SH-SY5Y (cell line): ENCODE results near the gene TMEM191C.
"Not testable (repeated sequence)": the region's sequence is repeated elsewhere in the genome, so short reads cannot be mapped to it uniquely, and the experiment has no call there.

Experiments used
- GATA2 ChIP-seq: IDR thresholded peaks from 2 replicates; pipeline ENCODE4 v1.6.1; 2011; ENCODE audit warnings: mild to moderate bottlenecking, low read depth, low read length
- GATA3 ChIP-seq: IDR thresholded peaks from 2 replicates; pipeline ENCODE4 v1.6.1; 2011; ENCODE audit warnings: low read depth, mild to moderate bottlenecking, low read length, moderate library complexity

TMEM191C gene

DNA sequence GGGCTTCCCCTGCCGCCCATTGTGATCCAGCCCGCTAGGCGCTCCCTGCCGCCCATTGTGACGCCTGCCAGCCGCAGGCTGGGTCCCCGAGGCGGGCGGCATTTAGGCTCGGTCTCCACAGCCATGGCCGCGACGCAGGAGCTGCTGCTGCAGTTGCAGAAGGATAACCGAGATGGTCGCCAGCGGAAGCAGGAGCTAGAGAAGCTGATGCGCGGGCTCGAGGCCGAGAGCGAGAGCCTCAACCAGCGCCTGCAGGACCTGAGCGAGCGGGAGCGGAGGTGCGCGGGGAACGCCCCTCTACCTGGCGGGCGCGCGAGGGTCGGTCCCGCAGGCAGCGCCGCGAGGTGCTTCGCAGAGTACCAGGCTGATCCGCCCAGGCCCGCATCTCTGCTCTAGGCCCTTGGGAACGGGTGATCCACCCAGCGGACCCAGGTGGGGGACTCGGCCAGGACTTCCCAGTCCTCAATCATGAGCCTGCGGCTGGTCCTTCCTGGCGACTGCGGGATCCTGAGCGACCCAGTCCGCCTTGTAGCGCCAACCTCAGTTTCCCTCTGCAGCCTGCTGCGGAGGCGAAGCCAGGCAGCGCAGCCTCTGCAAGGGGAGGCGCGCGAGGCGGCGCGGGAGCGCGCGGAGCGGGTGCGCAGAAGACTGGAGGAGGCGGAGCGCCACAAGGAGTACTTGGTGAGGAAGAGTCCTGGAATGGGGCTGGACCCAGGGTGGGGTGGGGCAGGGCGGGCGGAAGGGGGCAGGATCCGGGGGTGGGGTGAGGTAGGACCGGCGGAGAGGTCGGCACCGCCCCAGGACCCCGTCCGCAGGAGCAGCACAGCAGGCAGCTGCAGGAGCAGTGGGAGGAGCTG is at the start of gene TMEM191C:
TMEM191C (plus strand) TSS at position 51 of the 857 bp plus-strand sequence; CDS start at position 124, 73 bp downstream.
- TF ChIP-seq GATA3, GATA2: not testable (repeated sequence)

GRCh38 chr22:21443057-21443734 is 24.0 kb upstream of the TMEM191C start:
- TF ChIP-seq GATA2 (no peak), GATA3 (no peak)

DNA sequence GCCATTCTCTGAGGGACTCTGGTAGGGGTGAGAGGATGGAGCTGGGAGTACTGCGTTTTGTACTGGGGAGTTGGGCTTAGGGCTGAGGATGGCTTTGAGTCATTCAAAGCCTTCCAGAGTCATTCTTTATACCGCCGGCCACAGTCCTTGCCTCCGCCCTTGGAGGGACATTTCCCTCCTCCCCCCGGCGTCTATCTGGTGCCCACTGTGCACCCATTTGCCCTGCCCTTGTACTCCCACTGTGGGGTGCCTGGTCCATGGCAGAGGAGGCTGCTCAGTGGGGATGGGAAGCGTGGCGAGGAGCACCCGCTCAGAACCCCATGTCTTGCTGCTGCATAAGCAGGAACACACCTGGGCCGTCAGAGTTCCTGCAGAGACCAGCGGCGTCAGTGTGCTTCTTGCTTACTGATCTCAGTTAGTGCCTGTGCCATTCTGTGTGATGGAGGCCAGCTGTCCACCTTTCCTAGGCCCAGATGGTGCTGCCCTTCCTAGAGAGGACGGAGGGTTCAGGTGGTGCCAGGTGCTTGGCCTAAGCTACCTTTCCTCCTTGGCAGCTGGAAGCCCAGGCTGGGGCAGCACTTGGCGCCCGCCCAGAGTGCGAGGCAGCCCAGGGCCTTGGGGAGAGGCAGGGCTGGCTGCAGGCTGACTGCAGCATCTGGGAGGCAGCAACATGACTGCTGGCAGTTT is 23.3 kb upstream of the TMEM191C start:
- TF ChIP-seq GATA2 (no peak), GATA3 (no peak)

DNA sequence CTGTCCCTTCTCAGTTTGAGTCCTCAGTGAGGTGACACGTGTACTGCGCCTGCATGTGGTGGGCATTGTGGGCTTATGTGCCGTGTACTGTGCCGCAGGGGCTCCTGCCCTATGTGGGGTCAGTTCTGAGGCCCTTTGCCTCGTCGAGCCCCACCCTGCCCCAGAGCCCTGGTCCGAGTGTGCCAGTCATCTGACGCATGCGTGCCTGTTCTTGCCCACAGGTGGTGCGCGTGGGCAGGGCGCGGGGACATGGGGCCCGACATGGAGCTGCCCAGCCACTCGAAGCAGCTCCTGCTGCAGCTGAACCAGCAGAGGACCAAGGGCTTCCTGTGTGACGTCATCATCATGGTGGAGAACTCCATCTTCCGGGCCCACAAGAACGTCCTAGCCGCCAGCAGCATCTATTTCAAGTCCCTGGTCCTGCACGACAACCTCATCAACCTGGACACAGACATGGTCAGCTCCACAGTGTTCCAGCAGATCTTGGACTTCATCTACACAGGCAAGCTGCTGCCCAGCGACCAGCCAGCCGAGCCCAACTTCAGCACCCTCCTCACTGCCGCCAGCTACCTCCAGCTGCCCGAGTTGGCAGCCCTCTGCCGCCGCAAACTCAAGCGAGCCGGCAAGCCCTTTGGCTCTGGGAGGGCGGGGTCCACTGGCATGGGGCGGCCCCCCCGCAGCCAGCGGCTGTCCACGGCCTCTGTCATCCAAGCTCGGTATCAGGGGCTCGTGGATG is 22.3 kb upstream of the TMEM191C start:
- TF ChIP-seq GATA2 (no peak), GATA3 (no peak)

DNA sequence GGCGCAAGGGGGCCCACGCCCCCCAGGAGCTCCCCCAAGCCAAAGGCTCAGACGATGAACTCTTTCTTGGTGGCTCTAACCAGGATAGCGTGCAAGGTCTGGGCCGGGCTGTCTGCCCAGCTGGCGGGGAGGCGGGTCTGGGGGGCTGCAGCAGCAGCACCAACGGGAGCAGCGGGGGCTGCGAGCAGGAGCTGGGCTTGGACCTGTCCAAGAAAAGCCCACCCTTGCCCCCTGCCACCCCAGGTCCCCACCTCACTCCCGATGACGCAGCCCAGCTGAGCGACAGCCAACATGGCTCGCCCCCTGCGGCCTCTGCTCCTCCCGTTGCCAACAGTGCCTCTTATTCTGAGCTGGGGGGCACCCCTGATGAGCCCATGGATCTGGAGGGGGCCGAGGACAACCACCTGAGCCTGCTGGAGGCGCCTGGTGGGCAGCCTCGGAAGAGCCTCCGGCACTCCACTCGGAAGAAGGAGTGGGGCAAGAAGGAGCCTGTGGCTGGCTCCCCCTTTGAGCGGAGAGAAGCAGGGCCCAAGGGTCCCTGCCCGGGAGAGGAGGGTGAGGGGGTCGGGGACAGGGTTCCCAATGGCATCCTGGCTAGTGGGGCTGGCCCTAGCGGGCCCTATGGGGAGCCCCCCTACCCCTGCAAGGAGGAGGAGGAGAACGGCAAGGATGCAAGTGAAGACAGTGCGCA is 21.6 kb upstream of the TMEM191C start:
- TF ChIP-seq GATA3 (no peak), GATA2 (no peak)

- TF ChIP-seq GATA2 (no peak), GATA3 (no peak)
Measured at GRCh38 chr22:21446128-21446826, 20.9 kb upstream of the TMEM191C start.

- TF ChIP-seq GATA2 (no peak), GATA3 (no peak)
Measured at GRCh38 chr22:21446827-21447690, 20.1 kb upstream of the TMEM191C start.

DNA sequence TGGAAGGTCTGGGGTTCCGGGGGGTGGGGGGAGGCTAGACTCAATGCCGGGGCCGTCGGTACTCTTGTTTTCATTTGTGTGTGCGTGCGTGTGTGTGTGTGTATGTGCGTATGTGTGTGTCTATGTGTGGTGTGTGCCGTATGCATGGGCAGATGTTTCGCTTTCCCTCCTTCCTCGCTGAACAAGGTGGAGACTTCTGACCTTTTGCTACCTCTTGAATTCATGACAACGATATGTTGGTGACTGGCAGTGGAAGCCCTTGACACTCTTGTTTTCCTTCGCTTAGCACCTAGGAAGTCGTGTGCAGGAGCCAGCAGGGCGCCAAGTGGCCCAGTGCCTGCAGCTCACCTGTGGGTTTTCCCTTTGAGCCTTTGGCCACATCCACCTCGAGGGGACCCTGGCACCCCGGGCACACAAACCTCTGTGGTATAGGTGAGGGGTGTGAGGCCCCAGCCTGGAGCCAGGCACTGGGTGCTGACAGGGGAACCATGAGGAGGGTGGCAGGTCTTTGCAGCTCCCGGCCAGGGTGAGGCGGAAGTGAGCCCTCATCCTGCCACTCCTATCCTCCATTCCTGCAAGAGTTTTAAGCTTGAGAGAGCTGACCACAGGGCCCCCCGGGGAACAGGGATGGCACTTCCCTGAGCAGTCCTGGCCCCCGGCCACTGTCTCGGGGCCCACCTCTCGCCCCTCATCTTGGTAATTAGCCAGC is 19.3 kb upstream of the TMEM191C start:
- TF ChIP-seq GATA2 (no peak), GATA3 (no peak)

- TF ChIP-seq GATA2 (no peak), GATA3 (no peak)
Measured at GRCh38 chr22:21448627-21449416, 18.4 kb upstream of the TMEM191C start.

GRCh38 chr22:21449531-21450319 is 17.5 kb upstream of the TMEM191C start:
- no peak for TF ChIP-seq GATA2
- TF ChIP-seq GATA3 = no peak
